A673 (cell line): ENCODE results near the gene TOMM40L.

Experiments used
- EZH2 ChIP-seq: fragments of 200-600 bp; sonication (generic); IDR thresholded peaks from 2 replicates; pipeline ENCODE4 v1.6.1; 2017; ENCODE audit warnings: borderline replicate concordance, low read depth, mild to moderate bottlenecking, mixed read lengths, antibody characterized with exemption, low read length; ENCODE audit not compliant: poor library complexity, severe bottlenecking
- TF ChIP-seq, protein P1 (sequence below): fragments of 300-800, 200-600 bp; sonication (generic); conservative IDR thresholded peaks from 2 replicates; pipeline ENCODE4 v1.5.1; 2017; ENCODE audit warnings: low read depth, mild to moderate bottlenecking, antibody characterized with exemption, low read length, moderate library complexity, mixed read lengths

DNA sequence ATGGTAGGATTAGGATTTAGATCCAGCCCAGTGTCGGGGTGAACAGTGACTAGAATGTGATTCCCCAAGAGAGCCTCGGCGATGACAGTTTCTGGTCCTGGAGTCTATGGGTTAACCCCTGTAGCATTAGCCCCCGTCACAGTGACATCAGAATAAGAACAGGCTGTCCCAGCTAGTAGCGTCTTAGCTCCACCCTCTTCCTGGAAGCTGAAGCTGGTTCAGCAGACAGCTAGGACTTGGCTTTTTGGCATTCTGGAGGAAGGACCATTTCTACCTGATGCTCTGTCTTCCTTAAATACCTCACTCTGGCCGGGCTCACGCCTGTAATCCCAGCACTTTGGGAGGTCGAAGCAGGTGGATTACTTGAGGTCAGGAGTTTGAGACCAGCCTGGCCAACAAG lies 18.7 kb upstream of the TOMM40L start:
- TF ChIP-seq, protein P1, sequence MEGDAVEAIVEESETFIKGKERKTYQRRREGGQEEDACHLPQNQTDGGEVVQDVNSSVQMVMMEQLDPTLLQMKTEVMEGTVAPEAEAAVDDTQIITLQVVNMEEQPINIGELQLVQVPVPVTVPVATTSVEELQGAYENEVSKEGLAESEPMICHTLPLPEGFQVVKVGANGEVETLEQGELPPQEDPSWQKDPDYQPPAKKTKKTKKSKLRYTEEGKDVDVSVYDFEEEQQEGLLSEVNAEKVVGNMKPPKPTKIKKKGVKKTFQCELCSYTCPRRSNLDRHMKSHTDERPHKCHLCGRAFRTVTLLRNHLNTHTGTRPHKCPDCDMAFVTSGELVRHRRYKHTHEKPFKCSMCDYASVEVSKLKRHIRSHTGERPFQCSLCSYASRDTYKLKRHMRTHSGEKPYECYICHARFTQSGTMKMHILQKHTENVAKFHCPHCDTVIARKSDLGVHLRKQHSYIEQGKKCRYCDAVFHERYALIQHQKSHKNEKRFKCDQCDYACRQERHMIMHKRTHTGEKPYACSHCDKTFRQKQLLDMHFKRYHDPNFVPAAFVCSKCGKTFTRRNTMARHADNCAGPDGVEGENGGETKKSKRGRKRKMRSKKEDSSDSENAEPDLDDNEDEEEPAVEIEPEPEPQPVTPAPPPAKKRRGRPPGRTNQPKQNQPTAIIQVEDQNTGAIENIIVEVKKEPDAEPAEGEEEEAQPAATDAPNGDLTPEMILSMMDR, result no peak
- TF ChIP-seq EZH2, result no peak
